Peyer's patch (tissue), 4 donors: ENCODE data around the gene DYRK1A.

Experiments used
- CTCF ChIP-seq, 6 experiments: fragments of 450-650 bp in 4 of 6; fragments of 200-600 bp in 2 of 6; sonication (generic) in 1 of 6; IDR thresholded peaks; one replicate each; pipeline ENCODE4 v1.5.1; 2017 to 2019; ENCODE audit warnings: antibody characterized with exemption in 6 of 6, mild to moderate bottlenecking in 3 of 6, moderate library complexity in 1 of 6
- POLR2A ChIP-seq, 2 donors: fragments of 450-650 bp; IDR thresholded peaks; one replicate each; pipeline ENCODE4 v1.5.1; 2017; ENCODE audit warnings: antibody characterized with exemption in 2 of 2, mild to moderate bottlenecking in 2 of 2, moderate library complexity in 2 of 2

- TF ChIP-seq CTCF (IDR thresholded peaks at IDR 0.05) = no peak
- TF ChIP-seq POLR2A (IDR thresholded peaks at IDR 0.05) = no peak
These were observed 106.9 kb downstream of the DYRK1A start for GRCh38 chr21:37473491-37473890.
